Right atrium auricular region (tissue), 2 donors: ENCODE data around the gene SPATA46. TPM values are rescaled to one million over a fixed set of nuclear protein-coding genes. Genes with fewer than 3 reads are reported as not detected.

ENCODE experiments used
- DNase-seq: peaks from one replicate; pipeline ENCODE4 v3.0.0-alpha.2; 2019; ENCODE audit warnings: low spot score
- H3K27ac ChIP-seq, 2 donors: fragments of 200-600 bp; sonication (generic); 1 replicate in 1 of 2; 2 replicates in 1 of 2; pipeline ENCODE4 v1.5.1; 2016 to 2019
- H3K27me3 ChIP-seq, 2 donors: fragments of 200-600 bp; sonication (generic); one replicate each; pipeline versions ENCODE4 v1.5.1 to v1.6.0; 2017 to 2019
- H3K36me3 ChIP-seq: fragments of 200-600 bp; sonication (generic); one replicate; pipeline ENCODE4 v1.5.1; 2016
- H3K4me1 ChIP-seq, 2 donors: fragments of 200-600 bp; sonication (generic); one replicate each; pipeline versions ENCODE4 v1.5.1 to v1.6.0; 2017 to 2019
- H3K4me3 ChIP-seq, 2 donors: fragments of 200-600 bp; sonication (generic); 1 replicate in 1 of 2; 2 replicates in 1 of 2; pipeline ENCODE4 v1.5.1; 2017 to 2019; ENCODE audit warnings: mild to moderate bottlenecking in 1 of 2, moderate library complexity in 1 of 2
- H3K9me3 ChIP-seq, 2 donors: fragments of 200-600 bp; sonication (generic); one replicate each; pipeline ENCODE4 v1.5.1; 2019
- CTCF ChIP-seq, 2 donors: fragments of 200-600 bp; sonication (generic); IDR thresholded peaks; one replicate each; pipeline ENCODE4 v1.5.1; 2019; ENCODE audit warnings: antibody characterized with exemption in 2 of 2
- total RNA-seq, 2 donors: library from RNA; depleted of rRNA; stranded (reverse); fragments of >200 nt; gene quantifications; one replicate each; pipeline ENCODE4 v1.1.0, GENCODE V29; 2016

SPATA46 gene
- total RNA-seq, 2 donors from 2014 or later, result not detected

- Histone ChIP-seq H3K4me1 (no peaks in the 10 kb centered on the region), H3K27ac (no peak overlapping the region), H3K36me3 (no peaks in the 10 kb centered on the region), H3K4me3 (no peak overlapping the region), H3K9me3 (no peaks in the 10 kb centered on the region), H3K27me3 (no peaks in the 10 kb centered on the region)
- no peak for TF ChIP-seq CTCF (IDR thresholded peaks at IDR 0.05)
- DNase-seq, result no peak
Observed at GRCh38 chr1:162343470-162343869, 33.2 kb downstream of the SPATA46 start.

- no peak for TF ChIP-seq CTCF (IDR thresholded peaks at IDR 0.05)
Observed at GRCh38 chr1:162342452-162342983, 34.1 kb downstream of the SPATA46 start.

GRCh38 chr1:162336621-162337285 lies 39.9 kb downstream of the SPATA46 start:
- no peaks in the 10 kb centered on the region for H3K9me3 ChIP-seq
- no peak for DNase-seq
- TF ChIP-seq CTCF (IDR thresholded peaks at IDR 0.05), result no peak
- no peaks in the 10 kb centered on the region for H3K36me3 ChIP-seq
- no peak overlapping the region for H3K4me3 ChIP-seq
- no peak overlapping the region for H3K27ac ChIP-seq
- no peaks in the 10 kb centered on the region for H3K27me3 ChIP-seq
- H3K4me1 ChIP-seq, result no peaks in the 10 kb centered on the region

More at GRCh38 chr1:162342452-162342983, 34.1 kb downstream of the SPATA46 start:
- no peak overlapping the region for H3K4me3 ChIP-seq
- no peaks in the 10 kb centered on the region for H3K4me1 ChIP-seq
- H3K27ac ChIP-seq, result no peak overlapping the region
- no peaks in the 10 kb centered on the region for H3K27me3 ChIP-seq
- H3K36me3 ChIP-seq, result no peaks in the 10 kb centered on the region
- DNase-seq, result no peak
- no peaks in the 10 kb centered on the region for H3K9me3 ChIP-seq

- H3K9me3 ChIP-seq, result no peaks in the 10 kb centered on the region
- no peak overlapping the region for H3K27ac ChIP-seq
- no peaks in the 10 kb centered on the region for H3K36me3 ChIP-seq
- H3K4me3 ChIP-seq, result no peak overlapping the region
- no peaks in the 10 kb centered on the region for H3K27me3 ChIP-seq
- TF ChIP-seq CTCF (IDR thresholded peaks at IDR 0.05), result no peak
- no peak for DNase-seq
- H3K4me1 ChIP-seq, result no peaks in the 10 kb centered on the region
Observed at GRCh38 chr1:162335126-162335525, 41.5 kb downstream of the SPATA46 start.

- no peaks in the 10 kb centered on the region for H3K27me3 ChIP-seq
- H3K27ac ChIP-seq, result no peak overlapping the region
- H3K36me3 ChIP-seq, result no peaks in the 10 kb centered on the region
- no peak overlapping the region for H3K4me3 ChIP-seq
- no peaks in the 10 kb centered on the region for H3K9me3 ChIP-seq
- TF ChIP-seq CTCF (IDR thresholded peaks at IDR 0.05), result no peak
- no peaks in the 10 kb centered on the region for H3K4me1 ChIP-seq
- DNase-seq, result no peak
Observed at GRCh38 chr1:162333991-162334390, 42.7 kb downstream of the SPATA46 start.

- no peak overlapping the region for H3K27ac ChIP-seq
Observed at GRCh38 chr1:162329826-162330225, 46.8 kb downstream of the SPATA46 start.

More at GRCh38 chr1:162329826-162330225, 46.8 kb downstream of the SPATA46 start:
- DNase-seq, result no peak
- Histone ChIP-seq H3K9me3 (no peaks in the 10 kb centered on the region), H3K27me3 (no peaks in the 10 kb centered on the region), H3K4me3 (no peak overlapping the region), H3K36me3 (no peaks in the 10 kb centered on the region), H3K4me1 (no peaks in the 10 kb centered on the region)
- no peak for TF ChIP-seq CTCF (IDR thresholded peaks at IDR 0.05)
